ENCODE results near the gene GCSH. TPM values are rescaled to one million over a fixed set of nuclear protein-coding genes. Genes with fewer than 3 reads are reported as not detected.

Gene GCSH
- total and polyA plus RNA-seq, 2 of the 13 experiments (the other 11 are each of a cell fraction or from before 2014, with no cell fraction given): 35.9 to 103 TPM

- TF ChIP-seq SMARCE1 (IDR thresholded peaks at IDR 0.05; ENCODE audit: borderline replicate concordance): no peak
- TF ChIP-seq SP5 (CRISPR knock-in tag; IDR thresholded peaks at IDR 0.05; ENCODE audit: borderline replicate concordance, low read depth): peak; percentile 81
- TF ChIP-seq GABPB1 (CRISPR knock-in tag; IDR thresholded peaks at IDR 0.05): peak; percentile 89
- TF ChIP-seq ATF1 (CRISPR knock-in tag; IDR thresholded peaks at IDR 0.05): no peak
- TF ChIP-seq HMGXB4 (CRISPR knock-in tag; IDR thresholded peaks at IDR 0.05; ENCODE audit: borderline replicate concordance in 1 of 2, low read depth in 1 of 2): peak; percentile 70 to 95
- peak; percentile 40 for TF ChIP-seq GATAD1 (CRISPR knock-in tag; IDR thresholded peaks at IDR 0.05)
- 0 out of 2 replicates have a peak, but pooled peaks have one; percentile 11 for TF ChIP-seq E2F2 (CRISPR knock-in tag; IDR thresholded peaks at IDR 0.05; ENCODE audit: borderline replicate concordance)
- TF ChIP-seq ZNF580 (CRISPR knock-in tag; IDR thresholded peaks at IDR 0.05; ENCODE audit: borderline replicate concordance, low read depth): peak; percentile 68; the same call in 1 of the 2 replicates
- no peak for TF ChIP-seq ZNF781 (CRISPR knock-in tag; IDR thresholded peaks at IDR 0.05; ENCODE audit: borderline replicate concordance, not compliant biosample characterization)
- TF ChIP-seq NKX3-1 (CRISPR knock-in tag; IDR thresholded peaks at IDR 0.05): no peak
- TF ChIP-seq MYC (CRISPR knock-in tag; IDR thresholded peaks at IDR 0.05; ENCODE audit: borderline replicate concordance): no peak
- TF ChIP-seq RORA (CRISPR knock-in tag; IDR thresholded peaks at IDR 0.05): no peak
- no peak; the same call in 1 of the 2 replicates for TF ChIP-seq ZNF616 (CRISPR knock-in tag; IDR thresholded peaks at IDR 0.05; ENCODE audit: low read depth)
- no peak for TF ChIP-seq JUN (CRISPR knock-in tag; IDR thresholded peaks at IDR 0.05)
- TF ChIP-seq TAF15 (IDR thresholded peaks at IDR 0.05; ENCODE audit: low read depth, low read length, poor library complexity, severe bottlenecking): no peak
- TF ChIP-seq ARHGAP35 (CRISPR knock-in tag; IDR thresholded peaks at IDR 0.05; ENCODE audit: borderline replicate concordance): no peak
- TF ChIP-seq MBD4 (IDR thresholded peaks at IDR 0.05; ENCODE audit: borderline replicate concordance, low read length): no peak
- no peak for TF ChIP-seq ZNF407 (CRISPR knock-in tag; IDR thresholded peaks at IDR 0.05; ENCODE audit: not compliant biosample characterization)
These were observed 60.7 kb downstream of the GCSH start, which contains the start of gene ATMIN (continued) for GRCh38 chr16:81035398-81035974.
